Measurements from ENCODE around the gene CHKA.

Gene CHKA

DNA sequence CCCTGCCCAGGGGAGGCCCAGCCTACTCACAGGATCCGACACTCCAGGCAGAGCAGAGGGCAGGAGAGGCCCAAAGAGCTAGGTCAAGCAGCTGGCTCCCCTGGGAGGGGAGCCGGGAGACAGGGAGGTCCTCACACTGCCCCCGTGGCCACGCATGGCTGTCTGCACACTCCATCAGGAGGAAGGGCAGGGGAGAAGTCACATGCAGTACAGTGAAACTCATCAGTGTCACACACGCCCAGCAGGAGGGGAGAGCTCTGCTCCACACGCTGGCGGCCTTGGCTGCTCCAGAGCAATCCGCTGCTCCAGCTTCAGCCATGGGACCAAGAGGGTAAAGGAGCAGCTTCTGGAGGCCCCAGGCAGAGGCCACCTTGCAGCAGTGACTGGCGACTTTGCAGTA, 68.1 kb downstream of the CHKA start:
- TF ChIP-seq, protein P1, sequence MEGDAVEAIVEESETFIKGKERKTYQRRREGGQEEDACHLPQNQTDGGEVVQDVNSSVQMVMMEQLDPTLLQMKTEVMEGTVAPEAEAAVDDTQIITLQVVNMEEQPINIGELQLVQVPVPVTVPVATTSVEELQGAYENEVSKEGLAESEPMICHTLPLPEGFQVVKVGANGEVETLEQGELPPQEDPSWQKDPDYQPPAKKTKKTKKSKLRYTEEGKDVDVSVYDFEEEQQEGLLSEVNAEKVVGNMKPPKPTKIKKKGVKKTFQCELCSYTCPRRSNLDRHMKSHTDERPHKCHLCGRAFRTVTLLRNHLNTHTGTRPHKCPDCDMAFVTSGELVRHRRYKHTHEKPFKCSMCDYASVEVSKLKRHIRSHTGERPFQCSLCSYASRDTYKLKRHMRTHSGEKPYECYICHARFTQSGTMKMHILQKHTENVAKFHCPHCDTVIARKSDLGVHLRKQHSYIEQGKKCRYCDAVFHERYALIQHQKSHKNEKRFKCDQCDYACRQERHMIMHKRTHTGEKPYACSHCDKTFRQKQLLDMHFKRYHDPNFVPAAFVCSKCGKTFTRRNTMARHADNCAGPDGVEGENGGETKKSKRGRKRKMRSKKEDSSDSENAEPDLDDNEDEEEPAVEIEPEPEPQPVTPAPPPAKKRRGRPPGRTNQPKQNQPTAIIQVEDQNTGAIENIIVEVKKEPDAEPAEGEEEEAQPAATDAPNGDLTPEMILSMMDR (IDR thresholded peaks at IDR 0.05; ENCODE audit: low read depth, low read length), result no peak
- H3K4me3 ChIP-seq (replicated peaks in 1 of 2; ENCODE audit: low read depth in 2 of 2, low read length in 2 of 2), result no peak overlapping the region
- no peak for DNase-seq (ENCODE audit: low read depth in 2 of 2)

DNA sequence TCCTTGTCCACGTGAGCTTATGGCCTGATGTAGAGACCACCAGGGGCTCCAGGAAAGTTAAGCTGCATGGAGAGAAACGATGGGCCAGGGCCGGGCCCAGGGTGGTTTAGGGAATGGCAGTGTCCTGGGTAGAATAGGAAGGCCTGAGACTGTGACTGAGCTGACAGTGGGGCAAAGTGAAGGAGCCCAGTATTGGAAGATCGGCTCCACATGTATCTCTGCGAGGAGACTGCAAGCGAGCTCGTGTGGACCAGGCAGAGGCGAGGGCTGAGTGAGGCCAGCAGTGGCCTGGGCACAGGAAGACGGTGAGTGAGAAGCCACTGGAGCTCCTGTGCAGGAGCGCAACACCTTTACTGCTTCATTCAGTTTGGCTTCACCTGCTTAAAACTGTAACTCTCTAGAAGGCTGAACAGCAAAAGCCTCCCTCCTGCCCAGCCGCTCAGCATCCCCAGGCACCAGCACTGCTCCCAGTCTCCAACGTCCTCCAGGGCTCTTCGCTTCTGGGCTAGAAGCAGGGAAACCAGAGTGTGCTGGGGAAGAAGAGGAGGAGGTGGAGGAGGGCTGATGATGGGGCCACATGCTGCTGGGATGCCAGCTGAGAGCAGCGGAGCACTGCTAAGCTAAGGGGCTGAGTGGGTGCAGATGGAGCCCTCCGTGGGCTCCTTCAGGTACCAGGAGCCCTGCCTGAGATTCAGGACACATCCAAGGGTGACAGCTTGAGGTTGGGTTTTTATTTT, 68.9 kb downstream of the CHKA start:
- DNase-seq (ENCODE audit: low read depth in 2 of 2), result no peak
- H3K4me3 ChIP-seq (replicated peaks in 1 of 2; ENCODE audit: low read depth in 2 of 2, low read length in 2 of 2), result no peak overlapping the region
- TF ChIP-seq, protein P1 (IDR thresholded peaks at IDR 0.05; ENCODE audit: low read depth, low read length), result no peak

DNA sequence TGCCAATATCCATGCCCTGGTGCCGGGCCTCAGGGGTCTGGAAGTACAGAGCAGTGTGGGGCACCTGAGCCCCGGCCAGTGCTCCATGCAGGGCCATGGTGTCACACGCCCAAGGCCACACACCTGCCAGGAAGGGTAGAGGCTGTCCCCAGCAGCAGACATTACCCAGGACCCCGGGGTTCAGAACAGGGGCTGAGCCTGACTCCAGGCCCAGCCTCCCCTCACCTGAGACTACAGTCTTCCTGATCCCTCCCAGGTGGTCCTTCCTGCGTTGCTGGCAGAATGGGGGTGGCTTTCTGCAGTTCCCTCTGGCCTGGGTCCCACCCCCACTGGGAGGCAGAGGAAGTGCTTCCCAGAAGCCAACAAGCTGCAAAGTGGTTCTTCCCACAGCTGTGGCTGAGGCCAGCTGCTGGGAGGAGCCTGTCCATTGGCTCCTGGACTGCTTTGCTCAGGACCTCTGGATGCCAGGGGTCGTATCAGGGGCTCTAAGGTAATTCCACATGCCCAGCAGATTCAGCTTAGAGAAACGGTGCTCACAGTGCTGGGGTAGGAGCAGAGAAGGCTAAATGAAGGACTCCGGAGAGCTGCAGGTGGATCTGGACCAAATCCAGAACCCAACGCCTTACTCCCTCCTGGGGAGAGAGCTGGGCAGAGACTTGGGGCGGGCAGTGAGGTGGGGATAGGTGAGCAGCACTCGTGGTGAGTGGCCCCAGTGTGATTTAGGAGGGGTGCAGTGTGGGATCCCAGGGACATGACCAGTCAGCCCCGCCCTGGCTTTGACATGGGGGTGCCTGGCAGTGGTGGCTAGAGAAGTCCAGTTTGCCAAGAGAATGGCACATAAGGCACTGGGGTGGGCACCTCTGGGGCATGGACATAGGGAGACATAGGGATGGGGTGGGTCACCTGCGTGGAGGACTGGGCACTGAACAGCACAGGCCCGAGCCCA, 69.7 kb downstream of the CHKA start:
- no peak overlapping the region for H3K4me3 ChIP-seq (replicated peaks in 1 of 2; ENCODE audit: low read depth in 2 of 2, low read length in 2 of 2)
- no peak for DNase-seq (ENCODE audit: low read depth in 2 of 2)
- TF ChIP-seq, protein P1 (IDR thresholded peaks at IDR 0.05; ENCODE audit: low read depth, low read length), result no peak

DNA sequence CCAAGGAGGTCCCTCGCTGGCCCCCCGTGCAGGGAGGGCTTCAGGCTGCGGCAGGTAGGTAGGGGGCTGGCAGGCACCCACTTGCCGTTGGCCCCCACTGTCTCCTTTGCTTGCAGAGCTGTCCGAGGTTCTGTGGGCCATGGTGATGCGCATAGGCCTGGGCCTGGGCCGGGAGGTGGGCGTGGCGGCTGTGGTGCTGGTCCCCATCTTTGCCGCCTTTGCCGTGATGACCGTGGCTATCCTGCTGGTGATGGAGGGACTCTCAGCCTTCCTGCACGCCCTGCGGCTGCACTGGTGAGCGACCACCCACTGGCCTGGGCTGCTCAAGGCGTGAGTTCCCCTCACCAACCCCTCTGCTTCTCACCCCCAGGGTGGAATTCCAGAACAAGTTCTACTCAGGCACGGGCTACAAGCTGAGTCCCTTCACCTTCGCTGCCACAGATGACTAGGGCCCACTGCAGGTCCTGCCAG, 70.8 kb downstream of the CHKA start:
- DNase-seq (ENCODE audit: low read depth in 2 of 2), result no peak
- no peak overlapping the region for H3K4me3 ChIP-seq (replicated peaks in 1 of 2; ENCODE audit: low read depth in 2 of 2, low read length in 2 of 2)
- TF ChIP-seq, protein P1 (IDR thresholded peaks at IDR 0.05; ENCODE audit: low read depth, low read length), result no peak

DNA sequence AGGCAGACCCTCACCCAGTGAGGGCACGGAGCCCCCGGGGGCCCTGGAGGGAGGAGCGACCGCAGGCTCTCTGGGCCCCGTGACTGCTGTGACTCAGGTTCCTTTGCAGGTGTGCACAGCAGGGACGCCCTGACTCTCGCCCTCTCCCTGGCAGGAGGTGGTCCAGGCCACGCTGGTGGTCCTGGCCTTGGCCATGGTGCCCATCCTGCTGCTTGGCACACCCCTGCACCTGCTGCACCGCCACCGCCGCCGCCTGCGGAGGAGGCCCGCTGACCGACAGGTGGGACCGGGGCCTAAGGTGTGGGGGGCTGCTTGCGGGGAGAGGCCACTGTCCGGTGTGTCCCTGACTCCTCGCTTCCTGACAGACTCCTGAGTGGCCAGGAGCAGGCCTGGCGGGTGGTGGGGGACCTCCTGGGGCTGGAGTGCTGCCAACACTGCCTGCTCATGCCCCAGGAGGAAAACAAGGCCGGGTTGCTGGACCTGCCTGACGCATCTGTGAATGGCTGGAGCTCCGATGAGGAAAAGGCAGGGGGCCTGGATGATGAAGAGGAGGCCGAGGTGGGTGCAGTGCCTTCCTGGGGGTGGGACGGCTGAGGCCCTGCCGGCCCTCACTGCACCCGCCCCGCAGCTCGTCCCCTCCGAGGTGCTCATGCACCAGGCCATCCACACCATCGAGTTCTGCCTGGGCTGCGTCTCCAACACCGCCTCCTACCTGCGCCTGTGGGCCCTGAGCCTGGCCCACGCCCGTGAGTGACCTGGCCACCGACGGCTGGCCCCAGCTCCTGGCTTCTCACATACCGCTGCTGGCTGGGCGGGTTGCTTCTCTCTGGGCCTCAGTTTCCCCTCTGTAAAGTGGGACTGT, 71.4 kb downstream of the CHKA start:
- TF ChIP-seq, protein P1 (IDR thresholded peaks at IDR 0.05; ENCODE audit: low read depth, low read length), result no peak
- peak in 1 of 2 donors; percentile 39 for DNase-seq (ENCODE audit: low read depth in 2 of 2)
- no peak overlapping the region for H3K4me3 ChIP-seq (replicated peaks in 1 of 2; ENCODE audit: low read depth in 2 of 2, low read length in 2 of 2)
